GM19455 (cell line): ENCODE measurements around the gene PNCK.
"Not testable (repeated sequence)": the region's sequence is repeated elsewhere in the genome, so short reads cannot be mapped to it uniquely, and the experiment has no call there.

Source experiments
- ATAC-seq: cut with Tn5 transposase; IDR thresholded peaks from one replicate; pipeline ENCODE4 v1.9.1; 2021; ENCODE audit not compliant: unreplicated experiment

Gene PNCK

GRCh38 chrX:153673428-153674218 is at the start of gene PNCK:
Gene PNCK, minus strand, starts transcription at chrX:153673813. Its CDS starts 737 bp downstream, at chrX:153673076.
- ATAC-seq, result no peak

- no peak for ATAC-seq
Observed at GRCh38 chrX:153722704-153723350, 49.2 kb upstream of the PNCK start.

DNA sequence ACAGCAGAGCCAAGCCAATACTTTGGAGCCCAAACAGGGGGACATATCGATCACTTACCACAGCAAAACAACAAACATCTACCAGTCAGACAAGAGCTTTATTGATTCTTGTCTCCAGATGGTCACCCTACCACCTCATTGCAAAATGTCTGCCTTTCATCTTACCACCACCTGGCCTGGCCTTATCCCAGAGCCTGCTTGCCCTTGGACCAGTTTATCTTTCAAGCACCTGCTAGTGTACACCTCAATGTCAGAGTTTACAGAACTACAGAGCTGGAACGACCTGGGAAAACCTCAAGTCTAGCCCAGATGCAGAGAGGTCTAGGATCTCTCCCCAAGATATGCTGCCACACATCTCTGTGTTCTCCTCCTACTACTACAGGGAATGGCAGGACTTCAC is 46.1 kb upstream of the PNCK start:
- ATAC-seq, result no peak

GRCh38 chrX:153719238-153719637 is 45.6 kb upstream of the PNCK start:
- ATAC-seq, result no peak

GRCh38 chrX:153717445-153717844 is 43.8 kb upstream of the PNCK start:
- ATAC-seq, result no peak

- no peak for ATAC-seq
Observed at GRCh38 chrX:153714256-153714655, 40.6 kb upstream of the PNCK start.

- no peak for ATAC-seq
Observed at GRCh38 chrX:153709726-153710674, 36.4 kb upstream of the PNCK start.

GRCh38 chrX:153708415-153708814 is 34.8 kb upstream of the PNCK start:
- no peak for ATAC-seq

DNA sequence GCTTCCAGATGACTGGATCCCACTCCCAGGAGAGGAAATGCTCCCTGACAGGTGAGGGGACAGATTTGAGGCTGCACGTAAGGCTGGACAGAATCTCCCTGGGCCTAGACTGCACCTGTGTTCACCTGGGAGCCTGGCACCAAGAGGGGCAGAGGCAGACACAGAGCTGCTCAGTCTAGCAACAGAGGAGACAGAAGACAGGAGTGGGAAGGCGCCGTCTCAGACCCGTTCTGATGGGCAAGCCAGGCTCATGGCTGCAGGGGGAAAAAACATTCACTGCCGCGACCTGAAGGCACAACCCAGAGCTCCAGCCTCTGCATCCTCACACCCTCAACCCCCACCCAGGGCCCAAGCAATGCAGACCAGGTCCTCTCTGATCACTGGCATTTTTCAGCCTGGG is 33.8 kb upstream of the PNCK start:
- ATAC-seq, result no peak

- ATAC-seq, result no peak
Observed at GRCh38 chrX:153706799-153707198, 33.2 kb upstream of the PNCK start.

- not testable (repeated sequence) for ATAC-seq
Observed at GRCh38 chrX:153705403-153706060, 31.9 kb upstream of the PNCK start.

- not testable (repeated sequence) for ATAC-seq
Observed at GRCh38 chrX:153704631-153705402, 31.2 kb upstream of the PNCK start.

GRCh38 chrX:153704021-153704526 is 30.5 kb upstream of the PNCK start:
- ATAC-seq, result no peak

GRCh38 chrX:153703036-153703370 is 29.4 kb upstream of the PNCK start:
- no peak for ATAC-seq

DNA sequence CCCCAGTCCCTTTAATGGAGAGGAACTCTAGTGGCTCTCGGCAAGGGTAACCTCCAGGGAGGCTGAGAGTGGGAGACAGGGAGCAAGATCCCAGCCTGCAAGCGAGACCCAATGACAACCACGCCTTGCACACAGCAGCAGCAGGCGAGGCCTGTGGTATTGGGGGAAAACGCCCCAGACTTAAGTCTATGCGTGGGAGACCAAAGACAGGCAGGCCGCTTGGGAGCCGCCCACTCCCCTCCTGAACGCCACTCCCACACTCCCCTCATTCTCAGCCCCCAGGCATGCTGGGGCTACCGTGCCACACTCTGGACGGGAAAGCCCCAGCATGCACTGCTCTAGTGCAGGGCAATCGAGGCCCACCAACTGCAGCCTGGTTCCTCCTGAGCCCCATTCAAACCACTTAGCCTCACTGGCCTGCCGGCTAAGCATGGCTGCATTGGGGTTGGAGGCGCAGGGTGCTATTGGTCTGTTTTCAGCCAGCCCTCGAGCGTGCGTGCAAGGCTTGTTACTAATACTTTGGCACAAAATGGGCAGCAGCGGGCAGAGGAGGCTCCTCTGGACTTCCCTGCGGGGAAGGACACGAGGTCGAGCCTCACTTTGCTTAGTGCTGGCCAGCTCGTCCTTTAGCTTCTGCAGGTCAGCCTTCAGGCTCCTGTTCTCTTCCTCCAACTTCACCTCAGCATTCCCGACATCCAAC is 28.9 kb upstream of the PNCK start:
- ATAC-seq, result no peak

DNA sequence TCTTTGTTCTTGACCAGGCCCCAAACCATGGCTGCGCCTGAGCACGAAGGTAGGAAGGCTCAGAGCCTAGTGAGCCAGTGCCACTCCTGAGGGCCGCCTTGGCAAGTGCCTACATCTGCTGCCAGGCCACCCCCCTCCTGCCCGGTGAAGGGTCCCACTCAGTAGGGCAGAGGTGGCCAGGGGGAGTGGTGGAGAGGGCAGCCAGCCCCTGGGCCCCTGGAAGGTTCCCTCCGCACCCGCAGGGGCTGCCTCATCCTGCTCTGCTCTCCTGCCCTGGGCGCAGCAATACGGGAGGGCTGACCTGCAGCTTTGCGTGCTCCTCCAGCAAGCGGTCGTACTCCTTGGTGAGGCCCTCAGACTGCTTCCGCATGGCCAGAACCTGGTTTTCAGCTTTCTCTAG is 28.1 kb upstream of the PNCK start:
- no peak for ATAC-seq

- ATAC-seq, result no peak
Observed at GRCh38 chrX:153700967-153701366, 27.4 kb upstream of the PNCK start.

DNA sequence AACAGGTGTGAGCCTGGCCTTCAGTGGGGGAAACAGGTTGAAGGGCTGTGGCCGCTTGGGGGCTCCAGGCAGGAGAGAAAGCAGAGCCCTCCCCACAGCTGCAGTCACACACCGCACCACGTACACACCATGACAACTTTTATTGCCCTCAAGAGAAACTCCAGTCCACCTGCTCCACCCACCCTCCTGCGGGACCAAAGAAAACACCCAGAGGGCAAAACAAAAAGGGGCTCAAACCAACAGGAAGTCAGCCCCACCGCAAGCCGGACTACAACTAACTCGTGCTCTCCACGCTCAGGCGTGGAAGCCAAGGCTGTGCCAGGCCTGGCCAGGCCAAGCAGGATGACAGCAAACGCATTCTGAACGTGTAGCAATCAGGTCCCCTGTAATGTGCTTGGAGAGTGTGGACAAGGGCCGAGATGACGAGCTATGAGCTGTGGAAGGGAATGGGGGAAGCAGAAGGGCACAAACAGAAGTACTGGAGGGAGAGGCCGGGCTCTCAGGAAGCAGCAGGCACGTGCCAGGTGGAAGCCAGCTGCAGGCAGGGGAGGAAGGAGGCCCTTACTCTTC is 26.8 kb upstream of the PNCK start:
- ATAC-seq, result no peak

DNA sequence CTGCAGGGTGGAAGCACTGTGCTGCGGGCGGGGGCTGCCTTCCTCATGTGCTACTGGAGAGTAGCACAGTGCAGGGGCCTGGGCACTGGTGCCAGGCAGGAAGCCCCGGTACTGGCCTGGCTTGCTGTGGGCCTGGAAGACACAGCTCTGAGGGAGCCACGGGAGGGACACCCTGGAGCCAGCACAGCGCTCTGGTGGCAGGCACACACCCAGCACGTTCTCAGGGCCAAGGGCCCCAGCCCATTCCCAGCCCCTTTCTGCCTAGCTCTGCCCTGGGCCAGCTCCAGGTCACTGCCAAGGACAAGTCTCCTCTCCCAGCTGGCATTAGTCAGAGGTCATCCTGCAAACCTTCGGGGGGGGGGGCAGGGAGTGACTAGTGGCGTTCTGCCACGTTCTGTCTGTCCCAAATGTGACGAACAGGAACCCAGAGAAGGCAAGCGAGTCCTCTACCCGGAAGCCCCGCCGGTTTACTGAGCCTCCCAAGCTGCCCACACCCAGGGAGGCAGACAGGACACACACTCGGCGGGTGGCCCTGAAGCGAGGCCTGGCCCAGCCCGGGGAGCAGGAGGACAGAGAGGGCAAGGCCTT is 26.3 kb upstream of the PNCK start:
- not testable (repeated sequence) for ATAC-seq
